GM12892 (cell line): ENCODE results near the gene CHD8.

Source experiments
- POLR2A ChIP-seq: IDR thresholded peaks from 2 replicates; pipeline ENCODE4 v1.6.1; 2011; ENCODE audit warnings: low read depth, low read length, control low read depth
- TAF1 ChIP-seq: IDR thresholded peaks from 2 replicates; pipeline ENCODE4 v1.6.1; 2011; ENCODE audit warnings: low read depth, mild to moderate bottlenecking, control low read depth, low read length, borderline replicate concordance

DNA sequence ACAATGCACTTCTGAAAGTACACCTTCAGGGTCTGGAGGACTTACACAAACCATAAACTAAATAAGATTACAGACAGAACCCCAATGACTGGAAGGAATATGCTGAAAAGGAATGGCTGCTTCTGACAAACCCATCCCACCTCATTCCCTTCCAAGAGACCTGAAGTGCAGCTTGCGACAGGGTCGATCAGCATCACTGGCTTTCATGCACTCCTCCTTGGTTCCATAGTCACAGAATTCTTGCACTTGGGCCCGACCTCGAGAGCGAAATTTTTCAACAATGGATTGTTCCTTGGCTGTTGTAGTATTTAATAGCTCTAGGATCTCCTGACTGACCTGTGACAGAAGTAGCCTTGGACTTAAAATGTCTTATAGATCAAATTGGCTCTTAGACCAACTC, 45.6 kb upstream of the CHD8 start:
- TF ChIP-seq POLR2A = no peak
- TF ChIP-seq TAF1 = no peak
